ENCODE data around the gene PRRC2A. TPM values are rescaled to one million over a fixed set of nuclear protein-coding genes. Genes with fewer than 3 reads are reported as not detected.

Gene PRRC2A
- polyA plus RNA-seq, 4 donors: 54.6 to 104 (median 74.4) TPM

GRCh38 chr6:31626952-31627351 is 6.4 kb downstream of the PRRC2A start:
- 91 to 97% (median 94%) methylated on average over 10 of the region's 10 CpGs for WGBS, 3 donors
- DNase-seq (no peak), FAIRE-seq (no peak)
- peaks cover 0 to 5% (median 0%) of the 10 kb centered on the region in 3 donors for H3K4me1 ChIP-seq (ENCODE audit: control insufficient read depth in 3 of 3, insufficient read depth in 2 of 3, low read depth in 1 of 3, low read length in 2 of 3)
- H3K27me3 ChIP-seq (ENCODE audit: control insufficient read depth in 3 of 3, insufficient read depth in 3 of 3, low read length in 3 of 3): no peaks in the 10 kb centered on the region
- peaks cover 42 to 95% (median 55%) of the 10 kb centered on the region in 3 donors for H3K36me3 ChIP-seq (ENCODE audit: control insufficient read depth in 3 of 3, insufficient read depth in 2 of 3, low read depth in 1 of 3, low read length in 3 of 3)
- no peak overlapping the region for H3K4me3 ChIP-seq (ENCODE audit: low read depth in 1 of 3, low read length in 3 of 3)
- H3K9me3 ChIP-seq (ENCODE audit: control insufficient read depth in 2 of 2, insufficient read depth in 1 of 2, low read depth in 1 of 2, low read length in 1 of 2): no peaks in the 10 kb centered on the region
- H3K27ac ChIP-seq (ENCODE audit: low read depth in 1 of 3, low read length in 2 of 3): no peak overlapping the region

GRCh38 chr6:31627690-31628287 is 7.3 kb downstream of the PRRC2A start:
- no peak overlapping the region for H3K4me3 ChIP-seq (ENCODE audit: low read depth in 1 of 3, low read length in 3 of 3)
- DNase-seq: no peak
- H3K36me3 ChIP-seq (ENCODE audit: control insufficient read depth in 3 of 3, insufficient read depth in 2 of 3, low read depth in 1 of 3, low read length in 3 of 3): peaks cover 42 to 97% (median 61%) of the 10 kb centered on the region in 3 donors
- H3K27me3 ChIP-seq (ENCODE audit: control insufficient read depth in 3 of 3, insufficient read depth in 3 of 3, low read length in 3 of 3): no peaks in the 10 kb centered on the region
- no peak for FAIRE-seq
- H3K4me1 ChIP-seq (ENCODE audit: control insufficient read depth in 3 of 3, insufficient read depth in 2 of 3, low read depth in 1 of 3, low read length in 2 of 3): no peaks in the 10 kb centered on the region
- H3K27ac ChIP-seq (ENCODE audit: low read depth in 1 of 3, low read length in 2 of 3): no peak overlapping the region
- no peaks in the 10 kb centered on the region for H3K9me3 ChIP-seq (ENCODE audit: control insufficient read depth in 2 of 2, insufficient read depth in 1 of 2, low read depth in 1 of 2, low read length in 1 of 2)
- 91 to 98% (median 96%) methylated on average over 13 to 19 of the region's 19 CpGs for WGBS, 3 donors

GRCh38 chr6:31629014-31629413 is 8.5 kb downstream of the PRRC2A start:
- WGBS, 3 donors: 89 to 92% (median 89%) methylated on average over 7 of the region's 7 CpGs
- FAIRE-seq: no peak
- no peaks in the 10 kb centered on the region for H3K9me3 ChIP-seq (ENCODE audit: control insufficient read depth in 2 of 2, insufficient read depth in 1 of 2, low read depth in 1 of 2, low read length in 1 of 2)
- no peak for DNase-seq
- no peak overlapping the region for H3K27ac ChIP-seq (ENCODE audit: low read depth in 1 of 3, low read length in 2 of 3)
- peaks cover 45 to 98% (median 69%) of the 10 kb centered on the region in 3 donors for H3K36me3 ChIP-seq (ENCODE audit: control insufficient read depth in 3 of 3, insufficient read depth in 2 of 3, low read depth in 1 of 3, low read length in 3 of 3)
- H3K4me3 ChIP-seq (ENCODE audit: low read depth in 1 of 3, low read length in 3 of 3): no peak overlapping the region
- H3K4me1 ChIP-seq (ENCODE audit: control insufficient read depth in 3 of 3, insufficient read depth in 2 of 3, low read depth in 1 of 3, low read length in 2 of 3): no peaks in the 10 kb centered on the region
- H3K27me3 ChIP-seq (ENCODE audit: control insufficient read depth in 3 of 3, insufficient read depth in 3 of 3, low read length in 3 of 3): no peaks in the 10 kb centered on the region

GRCh38 chr6:31630177-31630934 is 9.8 kb downstream of the PRRC2A start:
- 91 to 94% (median 92%) methylated on average over 25 of the region's 25 CpGs for WGBS, 3 donors
- no peak overlapping the region for H3K27ac ChIP-seq (ENCODE audit: low read depth in 1 of 3, low read length in 2 of 3)
- H3K36me3 ChIP-seq (ENCODE audit: control insufficient read depth in 3 of 3, insufficient read depth in 2 of 3, low read depth in 1 of 3, low read length in 3 of 3): peaks cover 55 to 98% (median 73%) of the 10 kb centered on the region in 3 donors
- H3K4me1 ChIP-seq (ENCODE audit: control insufficient read depth in 3 of 3, insufficient read depth in 2 of 3, low read depth in 1 of 3, low read length in 2 of 3): no peaks in the 10 kb centered on the region
- H3K4me3 ChIP-seq (ENCODE audit: low read depth in 1 of 3, low read length in 3 of 3): no peak overlapping the region
- no peak for DNase-seq
- FAIRE-seq: no peak
- H3K27me3 ChIP-seq (ENCODE audit: control insufficient read depth in 3 of 3, insufficient read depth in 3 of 3, low read length in 3 of 3): no peaks in the 10 kb centered on the region
- H3K9me3 ChIP-seq (ENCODE audit: control insufficient read depth in 2 of 2, insufficient read depth in 1 of 2, low read depth in 1 of 2, low read length in 1 of 2): no peaks in the 10 kb centered on the region

GRCh38 chr6:31631209-31631608 is 10.7 kb downstream of the PRRC2A start:
- no peak overlapping the region for H3K27ac ChIP-seq (ENCODE audit: low read depth in 1 of 3, low read length in 2 of 3)
- FAIRE-seq: no peak
- H3K27me3 ChIP-seq (ENCODE audit: control insufficient read depth in 3 of 3, insufficient read depth in 3 of 3, low read length in 3 of 3): no peaks in the 10 kb centered on the region
- 89 to 93% (median 91%) methylated on average over 15 to 16 of the region's 16 CpGs for WGBS, 3 donors
- no peaks in the 10 kb centered on the region for H3K4me1 ChIP-seq (ENCODE audit: control insufficient read depth in 3 of 3, insufficient read depth in 2 of 3, low read depth in 1 of 3, low read length in 2 of 3)
- no peak for DNase-seq
- peaks cover 59 to 98% (median 71%) of the 10 kb centered on the region in 3 donors for H3K36me3 ChIP-seq (ENCODE audit: control insufficient read depth in 3 of 3, insufficient read depth in 2 of 3, low read depth in 1 of 3, low read length in 3 of 3)
- H3K9me3 ChIP-seq (ENCODE audit: control insufficient read depth in 2 of 2, insufficient read depth in 1 of 2, low read depth in 1 of 2, low read length in 1 of 2): no peaks in the 10 kb centered on the region
- no peak overlapping the region for H3K4me3 ChIP-seq (ENCODE audit: low read depth in 1 of 3, low read length in 3 of 3)

GRCh38 chr6:31631681-31632278 is 11.3 kb downstream of the PRRC2A start:
- FAIRE-seq (no peak), DNase-seq (no peak)
- H3K9me3 ChIP-seq (ENCODE audit: control insufficient read depth in 2 of 2, insufficient read depth in 1 of 2, low read depth in 1 of 2, low read length in 1 of 2): no peaks in the 10 kb centered on the region
- H3K4me3 ChIP-seq (ENCODE audit: low read depth in 1 of 3, low read length in 3 of 3): no peak overlapping the region
- no peaks in the 10 kb centered on the region for H3K4me1 ChIP-seq (ENCODE audit: control insufficient read depth in 3 of 3, insufficient read depth in 2 of 3, low read depth in 1 of 3, low read length in 2 of 3)
- WGBS, 3 donors: 86 to 92% (median 89%) methylated on average over 31 to 32 of the region's 32 CpGs
- H3K27ac ChIP-seq (ENCODE audit: low read depth in 1 of 3, low read length in 2 of 3): no peak overlapping the region
- H3K36me3 ChIP-seq (ENCODE audit: control insufficient read depth in 3 of 3, insufficient read depth in 2 of 3, low read depth in 1 of 3, low read length in 3 of 3): peaks cover 56 to 98% (median 74%) of the 10 kb centered on the region in 3 donors
- no peaks in the 10 kb centered on the region for H3K27me3 ChIP-seq (ENCODE audit: control insufficient read depth in 3 of 3, insufficient read depth in 3 of 3, low read length in 3 of 3)

- no peaks in the 10 kb centered on the region for H3K27me3 ChIP-seq (ENCODE audit: control insufficient read depth in 3 of 3, insufficient read depth in 3 of 3, low read length in 3 of 3)
- H3K36me3 ChIP-seq (ENCODE audit: control insufficient read depth in 3 of 3, insufficient read depth in 2 of 3, low read depth in 1 of 3, low read length in 3 of 3): peaks cover 56 to 98% (median 72%) of the 10 kb centered on the region in 3 donors
- FAIRE-seq (no peak), DNase-seq (no peak)
- H3K4me3 ChIP-seq (ENCODE audit: low read depth in 1 of 3, low read length in 3 of 3): no peak overlapping the region
- no peak overlapping the region for H3K27ac ChIP-seq (ENCODE audit: low read depth in 1 of 3, low read length in 2 of 3)
- H3K4me1 ChIP-seq (ENCODE audit: control insufficient read depth in 3 of 3, insufficient read depth in 2 of 3, low read depth in 1 of 3, low read length in 2 of 3): no peaks in the 10 kb centered on the region
- H3K9me3 ChIP-seq (ENCODE audit: control insufficient read depth in 2 of 2, insufficient read depth in 1 of 2, low read depth in 1 of 2, low read length in 1 of 2): no peaks in the 10 kb centered on the region
- WGBS, 3 donors: 94 to 96% (median 95%) methylated on average over 26 of the region's 26 CpGs
Observed at GRCh38 chr6:31632279-31632946, 11.9 kb downstream of the PRRC2A start.

- no peaks in the 10 kb centered on the region for H3K4me1 ChIP-seq (ENCODE audit: control insufficient read depth in 3 of 3, insufficient read depth in 2 of 3, low read depth in 1 of 3, low read length in 2 of 3)
- no peaks in the 10 kb centered on the region for H3K9me3 ChIP-seq (ENCODE audit: control insufficient read depth in 2 of 2, insufficient read depth in 1 of 2, low read depth in 1 of 2, low read length in 1 of 2)
- no peak overlapping the region for H3K27ac ChIP-seq (ENCODE audit: low read depth in 1 of 3, low read length in 2 of 3)
- H3K36me3 ChIP-seq (ENCODE audit: control insufficient read depth in 3 of 3, insufficient read depth in 2 of 3, low read depth in 1 of 3, low read length in 3 of 3): peaks cover 46 to 93% (median 62%) of the 10 kb centered on the region in 3 donors
- WGBS, 3 donors: 90 to 96% (median 92%) methylated on average over 7 of the region's 7 CpGs
- H3K27me3 ChIP-seq (ENCODE audit: control insufficient read depth in 3 of 3, insufficient read depth in 3 of 3, low read length in 3 of 3): no peaks in the 10 kb centered on the region
- H3K4me3 ChIP-seq (ENCODE audit: low read depth in 1 of 3, low read length in 3 of 3): no peak overlapping the region
- FAIRE-seq: no peak
- DNase-seq: no peak
Observed at GRCh38 chr6:31633447-31633846, 12.9 kb downstream of the PRRC2A start.

Measured in small intestine (tissue), 7 donors.